SK-N-SH treated with all-trans-retinoic acid at 6 μM for 48 hours (cell line): ENCODE results near the gene ZBTB7C.

Experiments used
- GLIS3 ChIP-seq: fragments of 250-450 bp; sonication (Bioruptor Pico); IDR thresholded peaks from 2 replicates; pipeline ENCODE4 v1.5.0; 2020; ENCODE audit warnings: mild to moderate bottlenecking, moderate library complexity
- OSR1 ChIP-seq: fragments of 250-450 bp; sonication (Bioruptor Pico); IDR thresholded peaks from 2 replicates; pipeline ENCODE4 v1.8.0; 2022; ENCODE audit warnings: moderate library complexity, mild to moderate bottlenecking, inconsistent platforms
- RARB ChIP-seq: fragments of 250-450 bp; sonication (Bioruptor Pico); IDR thresholded peaks from 2 replicates; pipeline ENCODE4 v1.8.0; 2021; ENCODE audit warnings: mild to moderate bottlenecking, moderate library complexity
- SNAI2 ChIP-seq: fragments of 250-450 bp; sonication (Bioruptor Pico); IDR thresholded peaks from 2 replicates; pipeline ENCODE4 v1.5.0; 2020; ENCODE audit warnings: mild to moderate bottlenecking, moderate library complexity
- TOX ChIP-seq: fragments of 250-450 bp; sonication (Bioruptor Pico); IDR thresholded peaks from 2 replicates; pipeline ENCODE4 v1.8.0; 2021; ENCODE audit warnings: mild to moderate bottlenecking, moderate library complexity, borderline replicate concordance
- ZNF70 ChIP-seq: fragments of 450-650 bp; formaldehyde crosslinking; IDR thresholded peaks from 2 replicates; pipeline ENCODE4 v1.5.0; 2020; ENCODE audit warnings: mild to moderate bottlenecking, moderate library complexity
- TF ChIP-seq, protein P1 (sequence below): fragments of 250-450 bp; sonication (Bioruptor Pico); IDR thresholded peaks from 2 replicates; pipeline ENCODE4 v1.8.0; 2020; ENCODE audit warnings: mild to moderate bottlenecking, moderate library complexity, borderline replicate concordance

DNA sequence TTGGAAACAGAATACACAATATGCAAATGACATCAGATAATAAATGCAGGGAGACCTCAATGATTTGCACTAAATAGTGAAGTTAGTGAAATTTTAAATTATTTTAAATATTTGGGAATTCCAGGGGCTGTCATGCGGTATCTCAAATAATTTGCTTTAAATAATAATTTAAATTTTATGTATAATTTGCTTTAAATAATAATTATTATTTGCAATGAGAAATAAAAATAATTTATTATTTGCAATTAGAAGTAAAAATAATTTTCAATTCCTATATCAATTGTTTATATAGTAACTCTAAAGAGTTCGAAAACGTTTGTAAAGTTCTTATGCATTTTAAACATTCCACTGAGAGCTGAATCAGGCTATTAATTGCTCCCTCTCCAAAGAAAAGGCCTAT lies 226.4 kb downstream of the ZBTB7C start:
- TF ChIP-seq GLIS3 (CRISPR knock-in tag) (no peak), ZNF70 (CRISPR knock-in tag) (no peak), RARB (no peak), TOX (CRISPR knock-in tag) (no peak), SNAI2 (CRISPR knock-in tag) (no peak), OSR1 (CRISPR knock-in tag) (no peak)
- TF ChIP-seq, protein P1, sequence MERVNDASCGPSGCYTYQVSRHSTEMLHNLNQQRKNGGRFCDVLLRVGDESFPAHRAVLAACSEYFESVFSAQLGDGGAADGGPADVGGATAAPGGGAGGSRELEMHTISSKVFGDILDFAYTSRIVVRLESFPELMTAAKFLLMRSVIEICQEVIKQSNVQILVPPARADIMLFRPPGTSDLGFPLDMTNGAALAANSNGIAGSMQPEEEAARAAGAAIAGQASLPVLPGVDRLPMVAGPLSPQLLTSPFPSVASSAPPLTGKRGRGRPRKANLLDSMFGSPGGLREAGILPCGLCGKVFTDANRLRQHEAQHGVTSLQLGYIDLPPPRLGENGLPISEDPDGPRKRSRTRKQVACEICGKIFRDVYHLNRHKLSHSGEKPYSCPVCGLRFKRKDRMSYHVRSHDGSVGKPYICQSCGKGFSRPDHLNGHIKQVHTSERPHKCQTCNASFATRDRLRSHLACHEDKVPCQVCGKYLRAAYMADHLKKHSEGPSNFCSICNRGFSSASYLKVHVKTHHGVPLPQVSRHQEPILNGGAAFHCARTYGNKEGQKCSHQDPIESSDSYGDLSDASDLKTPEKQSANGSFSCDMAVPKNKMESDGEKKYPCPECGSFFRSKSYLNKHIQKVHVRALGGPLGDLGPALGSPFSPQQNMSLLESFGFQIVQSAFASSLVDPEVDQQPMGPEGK (CRISPR knock-in tag): no peak
